Mucosa of stomach (tissue), 1 donor: ENCODE data around the gene TEX14.
"Not testable (repeated sequence)": the region's sequence is repeated elsewhere in the genome, so short reads cannot be mapped to it uniquely, and the experiment has no call there.

Source experiments
- H3K27me3 ChIP-seq: one replicate; pipeline ENCODE4 v1.7.0; 2013; ENCODE audit warnings: mild to moderate bottlenecking, low read length; ENCODE audit not compliant: control insufficient read depth, insufficient read depth
- H3K36me3 ChIP-seq: one replicate; pipeline ENCODE4 v1.7.0; 2013; ENCODE audit warnings: low read length; ENCODE audit not compliant: control insufficient read depth, insufficient read depth
- H3K4me1 ChIP-seq: one replicate; pipeline ENCODE4 v1.7.0; 2013; ENCODE audit warnings: mild to moderate bottlenecking, low read length; ENCODE audit not compliant: control insufficient read depth, insufficient read depth
- H3K4me3 ChIP-seq: one replicate; pipeline ENCODE4 v1.7.0; 2013; ENCODE audit warnings: low read length
- H3K9ac ChIP-seq: one replicate; pipeline ENCODE4 v1.7.0; 2013; ENCODE audit warnings: mild to moderate bottlenecking, low read length, moderate library complexity
- H3K9me3 ChIP-seq: one replicate; pipeline ENCODE4 v1.7.0; 2013; ENCODE audit warnings: mild to moderate bottlenecking, low read length, moderate library complexity; ENCODE audit not compliant: control insufficient read depth
- donor health status: Pancreatic carcinoma.

The TEX14 gene

GRCh38 chr17:58703137-58703915, 11.5 kb upstream of the TEX14 start:
- no peak overlapping the region for H3K4me3 ChIP-seq
- H3K36me3 ChIP-seq = no peaks in the 10 kb centered on the region
- H3K4me1 ChIP-seq = no peaks in the 10 kb centered on the region
- H3K27me3 ChIP-seq = no peaks in the 10 kb centered on the region
- H3K9me3 ChIP-seq = no peaks in the 10 kb centered on the region
- H3K9ac ChIP-seq = no peak overlapping the region

DNA sequence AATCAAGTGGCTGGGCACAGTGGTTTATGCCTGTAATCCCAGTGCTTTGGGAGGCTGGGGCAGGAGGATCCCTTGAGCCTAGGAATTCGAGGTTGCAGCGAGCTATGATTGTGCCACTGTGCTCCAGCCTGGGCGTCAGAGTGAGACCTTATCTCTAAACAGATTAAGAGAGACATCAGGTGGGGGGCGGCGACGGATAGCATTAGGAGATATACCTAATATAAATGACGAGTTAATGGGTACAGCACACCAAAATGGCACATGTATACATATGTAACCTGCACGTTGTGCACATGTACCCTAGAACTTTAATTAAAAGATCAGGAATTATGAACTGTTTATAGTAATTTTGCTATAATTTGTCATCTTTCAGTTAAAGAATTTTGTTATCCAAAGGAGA, 10.9 kb upstream of the TEX14 start:
- H3K36me3 ChIP-seq = no peaks in the 10 kb centered on the region
- H3K4me1 ChIP-seq = no peaks in the 10 kb centered on the region
- no peak overlapping the region for H3K9ac ChIP-seq
- H3K27me3 ChIP-seq = no peaks in the 10 kb centered on the region
- no peak overlapping the region for H3K4me3 ChIP-seq
- H3K9me3 ChIP-seq = no peaks in the 10 kb centered on the region

- Histone ChIP-seq H3K4me3 (no peak overlapping the region), H3K9ac (no peak overlapping the region), H3K4me1 (no peaks in the 10 kb centered on the region), H3K36me3 (no peaks in the 10 kb centered on the region), H3K27me3 (no peaks in the 10 kb centered on the region), H3K9me3 (no peaks in the 10 kb centered on the region)
Measured at GRCh38 chr17:58702045-58702476, 10.2 kb upstream of the TEX14 start.

GRCh38 chr17:58699771-58700170, 7.9 kb upstream of the TEX14 start:
- Histone ChIP-seq H3K4me3 (no peak overlapping the region), H3K36me3 (no peaks in the 10 kb centered on the region), H3K9me3 (no peaks in the 10 kb centered on the region), H3K9ac (no peak overlapping the region), H3K27me3 (no peaks in the 10 kb centered on the region), H3K4me1 (no peaks in the 10 kb centered on the region)

- Histone ChIP-seq H3K9me3 (no peaks in the 10 kb centered on the region), H3K4me3 (no peak overlapping the region), H3K27me3 (no peaks in the 10 kb centered on the region), H3K4me1 (peaks cover 4% of the 10 kb centered on the region), H3K9ac (no peak overlapping the region), H3K36me3 (no peaks in the 10 kb centered on the region)
Measured at GRCh38 chr17:58694826-58695225, 3.0 kb upstream of the TEX14 start.

DNA sequence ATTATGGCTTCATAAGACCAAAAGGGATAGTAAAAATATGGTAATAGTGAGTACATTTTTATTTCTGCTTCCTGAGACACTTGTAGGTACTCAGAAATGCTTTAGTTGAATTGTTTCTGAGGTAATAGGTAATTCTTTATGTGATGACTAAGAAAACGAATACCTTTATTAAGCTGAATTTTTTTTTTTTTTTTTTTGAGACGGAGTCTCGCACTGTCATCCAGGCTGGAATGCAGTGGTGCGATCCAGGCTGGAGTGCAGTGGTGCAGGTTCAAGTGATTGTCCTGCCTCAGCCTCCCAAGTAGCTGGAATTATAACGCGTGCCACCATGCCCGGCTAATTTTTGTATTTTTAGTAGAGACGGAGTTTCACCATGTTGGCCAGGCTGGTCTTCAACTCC, 2.5 kb upstream of the TEX14 start:
- Histone ChIP-seq H3K27me3 (no peaks in the 10 kb centered on the region), H3K9me3 (no peaks in the 10 kb centered on the region), H3K36me3 (no peaks in the 10 kb centered on the region), H3K4me1 (peaks cover 4% of the 10 kb centered on the region), H3K4me3 (no peak overlapping the region), H3K9ac (no peak overlapping the region)

- Histone ChIP-seq H3K9me3 (no peaks in the 10 kb centered on the region), H3K4me3 (no peak overlapping the region), H3K9ac (no peak overlapping the region), H3K4me1 (peaks cover 4% of the 10 kb centered on the region), H3K27me3 (no peaks in the 10 kb centered on the region), H3K36me3 (no peaks in the 10 kb centered on the region)
Measured at GRCh38 chr17:58693751-58694150, 1.9 kb upstream of the TEX14 start.

DNA sequence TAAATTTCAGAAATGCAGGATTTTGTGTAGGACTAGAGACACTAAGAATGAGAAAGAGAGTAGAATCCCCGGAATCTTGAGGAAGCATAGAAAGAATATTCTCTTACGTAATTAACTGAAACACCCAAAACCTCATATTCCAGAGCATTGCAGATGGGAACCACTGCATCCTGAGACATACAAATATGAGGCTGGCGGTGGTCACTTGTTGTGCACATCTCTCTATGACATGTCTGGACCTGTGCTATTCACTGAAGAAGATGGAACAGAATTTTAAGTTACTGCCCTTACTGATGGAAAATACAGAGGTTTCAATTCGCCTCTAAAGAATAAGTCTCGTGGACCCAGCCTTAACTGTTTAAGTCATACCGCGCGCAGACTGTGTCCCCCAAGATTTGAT, 1.4 kb upstream of the TEX14 start:
- peak overlapping the region; percentile 56 for H3K4me3 ChIP-seq
- H3K4me1 ChIP-seq = peaks cover 4% of the 10 kb centered on the region
- H3K9me3 ChIP-seq = no peaks in the 10 kb centered on the region
- H3K27me3 ChIP-seq = no peaks in the 10 kb centered on the region
- no peaks in the 10 kb centered on the region for H3K36me3 ChIP-seq
- H3K9ac ChIP-seq = peak overlapping the region; percentile 58

DNA sequence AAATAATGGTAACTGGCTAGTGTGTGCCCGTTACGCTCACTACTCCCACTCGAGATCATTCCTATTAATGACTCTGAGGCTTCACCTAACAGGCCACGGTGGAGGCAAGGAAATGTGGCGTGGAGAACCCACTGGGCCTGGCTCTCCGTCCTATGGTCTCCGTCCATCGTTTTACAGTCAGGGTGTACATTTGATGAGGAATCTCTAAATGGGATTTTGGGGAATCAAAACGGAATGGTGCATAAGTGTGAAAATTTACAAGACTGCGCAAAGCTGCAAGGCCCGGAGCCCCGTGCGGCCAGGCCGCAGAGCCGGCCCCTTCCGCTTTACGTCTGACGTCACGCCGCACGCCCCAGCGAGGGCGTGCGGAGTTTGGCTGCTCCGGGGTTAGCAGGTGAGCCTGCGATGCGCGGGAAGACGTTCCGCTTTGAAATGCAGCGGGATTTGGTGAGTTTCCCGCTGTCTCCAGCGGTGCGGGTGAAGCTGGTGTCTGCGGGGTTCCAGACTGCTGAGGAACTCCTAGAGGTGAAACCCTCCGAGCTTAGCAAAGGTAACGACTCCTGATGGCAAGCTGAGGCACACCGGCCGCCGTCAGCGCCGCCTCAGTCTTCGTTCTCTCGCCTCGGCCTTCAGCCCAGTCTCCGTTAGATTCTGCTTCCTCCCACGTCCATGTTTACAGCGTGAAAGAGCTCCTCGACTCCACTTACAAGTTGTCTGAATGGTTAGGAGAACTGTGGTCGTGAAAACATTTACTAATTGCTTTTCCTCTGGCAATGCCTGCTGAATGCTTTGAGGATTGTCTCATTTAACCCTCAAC, 602 bp upstream of the TEX14 start, which contains the start of gene RAD51C:
TSS of gene RAD51C (plus strand) at position 364 of the 817 bp plus-strand sequence. CDS start at position 406, 42 bp downstream.
- Histone ChIP-seq H3K4me1 (peaks cover 4% of the 10 kb centered on the region), H3K9ac (peak within 1 kb of the TSS; percentile 58), H3K27me3 (no peaks in the 10 kb centered on the region), H3K4me3 (peak within 1 kb of the TSS; percentile 56), H3K9me3 (no peaks in the 10 kb centered on the region), H3K36me3 (no peaks in the 10 kb centered on the region)

- not testable (repeated sequence) for H3K9ac ChIP-seq, H3K9me3 ChIP-seq
Measured at GRCh38 chr17:58690033-58690432, 1.8 kb downstream of the TEX14 start.

GRCh38 chr17:58688521-58688920, 3.3 kb downstream of the TEX14 start:
- no peak overlapping the region for H3K9ac ChIP-seq
- H3K36me3 ChIP-seq = no peaks in the 10 kb centered on the region
- no peaks in the 10 kb centered on the region for H3K9me3 ChIP-seq
- peaks cover 4% of the 10 kb centered on the region for H3K27me3 ChIP-seq
- H3K4me3 ChIP-seq = no peak overlapping the region
- H3K4me1 ChIP-seq = peaks cover 4% of the 10 kb centered on the region

More at GRCh38 chr17:58690033-58690432, 1.8 kb downstream of the TEX14 start:
- not testable (repeated sequence) for H3K4me3 ChIP-seq, H3K36me3 ChIP-seq, H3K27me3 ChIP-seq, H3K4me1 ChIP-seq

DNA sequence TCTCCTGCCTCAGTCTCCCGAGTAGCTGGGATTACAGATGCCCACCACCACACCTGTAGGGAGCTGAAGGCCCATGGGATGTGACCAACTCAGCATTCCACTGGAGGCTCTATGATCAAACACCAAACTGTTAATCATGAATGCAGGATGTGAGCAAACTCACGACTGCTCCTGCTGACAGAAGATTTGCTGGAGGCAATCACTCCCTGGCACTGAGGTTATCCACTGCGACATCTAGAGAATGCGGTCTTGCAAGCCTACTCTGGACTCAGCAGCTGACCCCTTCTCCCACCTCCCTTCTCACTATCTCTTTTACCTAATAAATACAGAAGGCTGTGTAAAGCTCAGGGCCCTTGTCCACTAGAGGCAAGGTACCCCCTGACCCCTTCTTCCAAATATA, 4.9 kb downstream of the TEX14 start:
- no peaks in the 10 kb centered on the region for H3K36me3 ChIP-seq
- H3K4me3 ChIP-seq = no peak overlapping the region
- peaks cover under 1% of the 10 kb centered on the region for H3K4me1 ChIP-seq
- peaks cover 4% of the 10 kb centered on the region for H3K27me3 ChIP-seq
- no peak overlapping the region for H3K9ac ChIP-seq
- H3K9me3 ChIP-seq = no peaks in the 10 kb centered on the region
